ENCODE data around the gene MBOAT2. TPM values are rescaled to one million over a fixed set of nuclear protein-coding genes. Genes with fewer than 3 reads are reported as not detected.

The MBOAT2 gene
- polyA plus RNA-seq, 3 donors, result 0.98 to 4.4 (median 2.8) TPM

GRCh38 chr2:8856176-8856575, 147.3 kb downstream of the MBOAT2 start:
- 76 to 98% (median 95%) methylated on average over 2 of the region's 2 CpGs for WGBS, 3 donors
- no peak overlapping the region for H3K27ac ChIP-seq (ENCODE audit: low read depth, low read length)

GRCh38 chr2:8855010-8855409, 148.5 kb downstream of the MBOAT2 start:
- H3K27ac ChIP-seq (ENCODE audit: low read depth, low read length), result no peak overlapping the region
- 83 to 97% (median 96%) methylated on average over 3 of the region's 3 CpGs for WGBS, 3 donors

DNA sequence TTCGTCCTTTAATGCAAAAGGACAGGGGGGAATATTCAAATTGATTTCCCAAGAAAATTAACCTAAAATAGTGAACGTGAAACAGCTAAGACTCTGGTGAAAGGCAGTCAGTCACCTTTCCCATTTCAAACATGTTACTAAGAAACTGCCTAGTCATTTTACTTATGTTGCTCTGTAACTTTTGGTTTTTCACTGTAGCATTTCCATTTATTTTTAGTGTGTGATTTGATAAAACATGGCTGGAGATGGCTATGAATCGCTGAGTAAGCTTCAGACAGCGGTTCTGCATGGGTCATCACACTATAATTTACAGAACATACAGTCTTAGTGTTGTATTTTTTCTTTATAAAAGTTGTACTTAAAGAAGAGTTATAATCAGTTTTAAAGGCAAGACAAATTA, 150.1 kb downstream of the MBOAT2 start:
- 86 to 95% (median 93%) methylated on average over 4 of the region's 4 CpGs for WGBS, 3 donors
- no peak overlapping the region for H3K27ac ChIP-seq (ENCODE audit: low read depth, low read length)

DNA sequence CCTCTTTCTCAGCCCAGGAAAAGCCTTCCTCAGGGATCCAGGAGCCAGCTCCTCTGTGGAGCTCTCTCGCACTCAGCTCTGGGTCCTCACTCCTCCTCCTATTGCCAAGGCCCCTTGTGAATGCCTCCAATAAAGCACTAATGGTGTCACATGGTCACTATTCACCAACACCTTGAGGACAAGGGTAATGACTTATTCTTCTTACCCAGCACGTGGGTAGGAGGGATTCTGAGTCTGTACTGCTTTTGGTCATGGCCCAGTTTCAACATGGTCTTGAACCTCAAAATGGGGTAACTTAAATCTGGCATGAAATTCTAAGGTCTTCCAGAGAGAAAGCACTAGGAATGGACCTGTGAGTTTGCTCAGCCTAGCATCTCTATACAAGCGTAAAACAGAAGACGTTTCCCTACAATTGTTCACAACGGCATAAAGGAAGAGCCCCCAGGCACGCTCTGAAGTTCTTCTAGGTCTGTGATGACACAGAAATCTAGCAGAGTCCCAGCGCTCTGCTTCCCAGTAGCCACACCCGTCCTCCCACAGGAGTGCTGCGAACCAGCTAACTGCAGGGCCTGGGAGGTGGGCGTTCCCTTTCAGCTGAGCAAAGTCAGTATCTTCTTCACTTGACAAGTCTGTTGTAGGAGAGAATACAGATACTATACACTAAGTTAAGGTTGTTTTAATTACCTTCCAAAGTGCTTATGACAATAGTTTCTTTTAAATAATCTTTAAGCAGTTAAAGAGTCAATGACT, 151.5 kb downstream of the MBOAT2 start:
- H3K27ac ChIP-seq (ENCODE audit: low read depth, low read length), result no peak overlapping the region
- 57 to 72% (median 68%) methylated on average over 10 of the region's 10 CpGs for WGBS, 3 donors

DNA sequence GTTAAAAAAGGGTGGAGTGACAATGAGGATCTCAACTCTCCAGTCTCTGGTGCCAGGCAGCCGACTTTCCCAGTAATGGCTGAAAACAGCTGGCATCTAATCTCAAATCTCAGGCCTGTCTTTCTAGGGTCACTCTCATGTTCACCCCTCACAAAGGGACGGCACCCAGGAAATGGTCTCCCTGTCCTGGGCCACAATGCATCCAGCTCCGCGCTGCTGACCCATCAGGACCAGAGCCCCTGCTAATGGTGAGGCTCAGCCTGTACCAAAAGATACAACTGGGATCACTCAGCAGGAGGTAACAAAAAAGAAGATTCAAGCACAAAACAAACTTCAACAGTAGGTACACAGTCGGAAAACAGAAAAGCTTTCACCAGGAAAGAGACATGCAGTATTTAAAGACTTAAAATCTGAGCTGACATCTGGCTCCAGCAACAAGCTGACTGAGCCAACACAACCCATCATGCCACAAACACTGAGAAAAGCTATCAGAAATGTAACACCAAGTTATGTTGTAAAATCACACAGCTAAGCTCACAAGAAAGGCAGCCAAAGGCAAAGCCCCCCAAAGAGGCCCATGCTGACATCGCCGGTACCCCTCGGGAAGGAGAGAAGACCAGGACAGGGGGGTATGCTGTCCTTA, 152.5 kb downstream of the MBOAT2 start:
- 85 to 93% (median 89%) methylated on average over 8 of the region's 8 CpGs for WGBS, 3 donors

GRCh38 chr2:8849327-8849726, 154.2 kb downstream of the MBOAT2 start:
- no peak overlapping the region for H3K27ac ChIP-seq (ENCODE audit: low read depth, low read length)
- WGBS, 3 donors, result 57 to 78% (median 66%) methylated on average over 4 of the region's 4 CpGs

More for the DNA sequence above, 152.5 kb downstream of the MBOAT2 start:
- H3K27ac ChIP-seq (ENCODE audit: low read depth, low read length), result no peak overlapping the region

- 75 to 83% (median 78%) methylated on average over 7 of the region's 7 CpGs for WGBS, 3 donors
These were observed 155.0 kb downstream of the MBOAT2 start for GRCh38 chr2:8848328-8849100.

DNA sequence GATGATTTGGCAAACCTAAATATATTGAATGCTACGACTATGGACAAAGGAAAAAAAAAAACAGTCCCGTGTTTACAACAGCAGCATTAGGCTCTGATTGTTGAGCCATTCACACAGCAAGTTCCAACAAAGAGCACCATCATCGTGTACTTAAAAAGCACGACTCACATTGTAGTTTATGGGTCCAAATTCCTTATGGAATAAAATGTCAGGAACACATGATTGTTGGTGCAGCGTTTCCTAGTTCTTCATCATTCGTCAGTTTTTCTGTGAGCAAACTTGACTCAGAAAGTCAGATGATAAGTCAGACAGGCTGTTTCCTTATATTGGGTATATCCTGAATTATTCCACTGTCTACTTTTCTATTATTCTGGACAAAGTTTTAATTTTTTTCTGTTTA, 156.1 kb downstream of the MBOAT2 start:
- 74 to 87% (median 77%) methylated on average over 6 of the region's 6 CpGs for whole genome bisulfite sequencing, 3 donors
- H3K27ac ChIP-seq (ENCODE audit: low read depth, low read length), result no peak overlapping the region

More at GRCh38 chr2:8848328-8849100, 155.0 kb downstream of the MBOAT2 start:
- no peak overlapping the region for H3K27ac ChIP-seq (ENCODE audit: low read depth, low read length)

- H3K27ac ChIP-seq (ENCODE audit: low read depth, low read length), result no peak overlapping the region
- WGBS, 3 donors, result 63 to 85% (median 74%) methylated on average over 4 of the region's 4 CpGs
These were observed 161.6 kb downstream of the MBOAT2 start for GRCh38 chr2:8841932-8842331.

DNA sequence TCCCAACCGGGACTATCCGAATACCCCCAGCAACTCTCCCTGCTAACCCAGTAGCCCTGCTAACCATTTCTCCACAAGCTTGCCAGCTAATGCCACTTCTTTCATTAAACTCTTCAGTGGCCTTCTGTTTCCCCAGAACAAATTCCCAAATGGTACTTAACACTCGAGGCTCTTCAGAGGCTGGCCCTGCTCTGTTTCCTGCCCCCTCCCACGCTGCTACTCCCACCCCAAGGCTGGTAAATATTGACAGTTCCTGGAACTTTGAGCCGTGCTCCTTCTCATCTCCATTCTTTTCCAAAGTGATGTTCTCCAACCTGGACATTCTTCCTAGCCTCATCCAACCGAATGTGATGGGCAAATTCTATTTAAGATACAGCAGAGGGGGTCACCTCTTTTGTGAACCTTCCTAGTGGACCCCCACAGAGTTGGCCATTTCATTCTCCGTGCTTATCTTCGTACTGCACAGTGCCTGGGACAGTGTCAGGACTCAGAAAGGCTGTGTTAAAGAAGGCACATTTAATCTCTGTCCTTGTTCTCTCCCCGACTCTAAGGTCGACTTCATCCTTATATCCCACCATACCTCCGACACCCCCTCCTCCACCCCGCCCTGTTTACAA, 162.9 kb downstream of the MBOAT2 start:
- H3K27ac ChIP-seq (ENCODE audit: low read depth, low read length), result no peak overlapping the region

GRCh38 chr2:8839189-8839965, 164.1 kb downstream of the MBOAT2 start:
- no peak overlapping the region for H3K27ac ChIP-seq (ENCODE audit: low read depth, low read length)
- 58 to 73% (median 69%) methylated on average over 5 of the region's 5 CpGs for WGBS, 3 donors

More for the DNA sequence above, 162.9 kb downstream of the MBOAT2 start:
- 62 to 80% (median 75%) methylated on average over 11 to 12 of the region's 12 CpGs for WGBS, 3 donors

- no peak overlapping the region for H3K27ac ChIP-seq (ENCODE audit: low read depth, low read length)
- WGBS, 3 donors, result 66 to 74% (median 73%) methylated on average over 11 of the region's 11 CpGs
These were observed 165.7 kb downstream of the MBOAT2 start for GRCh38 chr2:8837795-8838140.

DNA sequence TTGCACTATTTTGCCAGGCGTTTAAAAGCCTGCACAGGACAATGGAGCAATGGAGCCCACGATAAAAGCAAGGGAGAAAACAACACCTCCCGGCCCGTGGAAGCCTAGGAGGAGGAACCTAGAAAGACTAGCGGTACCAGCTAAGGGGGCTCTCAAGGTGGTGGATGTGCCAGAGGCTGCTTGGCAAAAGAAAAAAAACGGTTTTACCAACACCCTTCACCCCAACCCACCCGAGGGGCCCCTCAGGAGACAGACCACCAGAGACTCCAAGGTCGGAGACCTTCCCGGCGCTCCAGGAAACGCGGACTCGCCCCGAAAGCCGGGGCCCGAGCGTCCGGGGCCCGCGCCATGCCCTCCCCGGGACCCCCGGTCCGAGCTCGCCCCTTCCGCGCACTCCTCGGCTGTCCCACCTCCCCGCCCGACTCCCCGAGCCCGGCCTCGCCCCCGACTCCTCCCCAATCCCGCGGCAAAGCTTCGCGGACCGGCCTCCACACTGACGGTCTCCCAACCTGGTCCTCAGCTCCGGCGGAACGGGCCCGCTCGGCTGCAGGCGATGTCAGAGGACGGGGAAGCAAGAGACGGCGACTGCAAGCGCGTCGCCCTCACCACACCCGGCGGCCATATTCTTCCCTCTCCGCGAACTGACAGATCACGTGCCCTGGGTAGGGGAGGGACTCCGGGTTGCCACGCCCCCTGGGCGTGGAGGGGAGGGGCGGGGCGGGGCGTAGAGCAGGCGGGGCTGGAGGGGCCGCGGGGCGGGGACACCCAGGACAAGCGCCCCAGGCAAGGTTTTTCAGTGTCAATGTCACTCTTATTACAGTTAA, 166.3 kb downstream of the MBOAT2 start, which contains the start of gene KIDINS220:
Gene KIDINS220 (minus strand): TSS at position 643 of the 824 bp plus-strand sequence. CDS start 10,520 bp downstream, outside the sequence.
- no peak within 1 kb of the TSS for H3K27ac ChIP-seq (ENCODE audit: low read depth, low read length)
- WGBS, 3 donors, result 0 to 1% (median 1%) methylated on average over 56 to 67 of the region's 67 CpGs

- no peak overlapping the region for H3K27ac ChIP-seq (ENCODE audit: low read depth, low read length)
These were observed 168.2 kb downstream of the MBOAT2 start for GRCh38 chr2:8835279-8835678.

DNA sequence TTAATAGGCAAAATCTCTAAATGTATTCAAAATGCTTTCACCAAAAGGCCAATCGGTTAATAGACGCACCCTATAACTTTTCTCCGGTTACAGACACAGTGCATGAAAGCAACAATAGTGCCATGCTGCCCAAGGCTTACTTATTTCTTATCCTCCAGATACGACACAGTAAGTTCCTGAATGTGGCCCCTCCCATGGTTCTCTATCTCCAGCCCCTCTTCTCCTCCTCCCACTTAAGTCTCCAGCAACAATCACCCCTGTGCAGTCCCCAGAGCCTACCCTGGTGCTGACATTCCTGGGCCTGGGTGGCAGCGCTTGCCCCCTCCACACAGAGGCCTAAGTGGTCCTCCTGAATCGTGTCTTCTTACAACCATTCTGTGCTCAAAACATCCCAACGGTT, 169.6 kb downstream of the MBOAT2 start:
- no peak overlapping the region for H3K27ac ChIP-seq (ENCODE audit: low read depth, low read length)
- WGBS, 3 donors, result 85 to 93% (median 91%) methylated on average over 7 of the region's 7 CpGs

- H3K27ac ChIP-seq (ENCODE audit: low read depth, low read length), result no peak overlapping the region
- 95 to 100% (median 98%) methylated on average over 2 of the region's 2 CpGs for WGBS, 3 donors
These were observed 172.0 kb downstream of the MBOAT2 start for GRCh38 chr2:8831516-8831915.

DNA sequence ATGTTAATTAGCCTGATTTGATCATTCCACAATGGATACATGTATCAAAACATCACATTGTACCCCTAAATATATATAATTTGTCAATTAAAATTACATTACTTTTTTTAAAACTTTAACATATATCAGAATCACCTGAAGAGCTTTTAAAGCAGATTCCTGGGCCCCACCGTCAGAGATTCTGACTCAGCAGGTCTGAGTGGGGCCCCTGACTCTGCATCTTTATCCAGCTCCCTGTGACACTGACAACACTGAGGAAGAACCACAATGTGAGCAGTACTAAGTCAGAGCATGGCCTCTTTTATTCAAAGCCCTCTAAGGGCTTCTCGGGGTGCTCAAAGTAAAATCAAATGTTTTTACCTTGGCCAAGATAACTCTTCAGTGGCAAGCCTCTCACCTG, 175.8 kb downstream of the MBOAT2 start:
- WGBS, 3 donors, result 88 to 95% (median 93%) methylated on average over 2 of the region's 2 CpGs
- no peak overlapping the region for H3K27ac ChIP-seq (ENCODE audit: low read depth, low read length)
